SIG-M5 treated with dmso at 0.1 percent for 504 hours (cell line): ENCODE data around the gene TMIGD2.
"Not testable (repeated sequence)": the region's sequence is repeated elsewhere in the genome, so short reads cannot be mapped to it uniquely, and the experiment has no call there.

ENCODE experiments used
- DNase-seq: peaks from one replicate; lab custom pipeline; 2025; ENCODE audit not compliant: unreplicated experiment; lab: John Stamatoyannopoulos, UW

Gene TMIGD2

DNA sequence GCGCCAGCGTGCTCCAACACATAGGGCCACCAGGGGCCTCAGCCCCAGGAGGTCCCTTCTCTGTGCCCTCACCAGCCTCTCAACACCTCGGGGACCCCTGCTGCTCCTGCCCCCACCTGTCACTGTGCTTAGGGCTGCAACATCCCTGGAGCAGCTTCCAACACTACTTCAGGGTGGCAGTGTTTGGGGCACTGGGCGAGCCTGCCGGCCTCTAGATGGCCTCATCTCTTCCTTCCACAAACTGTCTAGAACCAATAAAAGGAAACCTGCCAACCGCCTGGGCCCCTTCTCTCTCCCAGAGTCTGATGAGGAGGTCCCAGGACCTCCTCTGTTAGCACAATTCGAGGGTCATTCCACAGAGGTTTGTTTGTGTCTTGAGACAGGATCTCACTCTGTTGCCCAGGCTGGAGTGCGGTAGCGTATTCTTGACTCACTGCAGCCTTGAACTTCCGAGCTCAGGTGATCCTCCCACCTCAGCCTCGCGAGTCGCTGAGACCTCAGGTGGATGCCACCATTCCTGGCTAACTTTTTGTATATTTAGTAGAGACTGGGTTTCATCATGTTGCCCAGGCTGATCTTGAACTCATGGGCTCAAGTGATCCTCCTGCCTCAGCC lies 33.3 kb downstream of the TMIGD2 start:
- no peak for DNase-seq

DNA sequence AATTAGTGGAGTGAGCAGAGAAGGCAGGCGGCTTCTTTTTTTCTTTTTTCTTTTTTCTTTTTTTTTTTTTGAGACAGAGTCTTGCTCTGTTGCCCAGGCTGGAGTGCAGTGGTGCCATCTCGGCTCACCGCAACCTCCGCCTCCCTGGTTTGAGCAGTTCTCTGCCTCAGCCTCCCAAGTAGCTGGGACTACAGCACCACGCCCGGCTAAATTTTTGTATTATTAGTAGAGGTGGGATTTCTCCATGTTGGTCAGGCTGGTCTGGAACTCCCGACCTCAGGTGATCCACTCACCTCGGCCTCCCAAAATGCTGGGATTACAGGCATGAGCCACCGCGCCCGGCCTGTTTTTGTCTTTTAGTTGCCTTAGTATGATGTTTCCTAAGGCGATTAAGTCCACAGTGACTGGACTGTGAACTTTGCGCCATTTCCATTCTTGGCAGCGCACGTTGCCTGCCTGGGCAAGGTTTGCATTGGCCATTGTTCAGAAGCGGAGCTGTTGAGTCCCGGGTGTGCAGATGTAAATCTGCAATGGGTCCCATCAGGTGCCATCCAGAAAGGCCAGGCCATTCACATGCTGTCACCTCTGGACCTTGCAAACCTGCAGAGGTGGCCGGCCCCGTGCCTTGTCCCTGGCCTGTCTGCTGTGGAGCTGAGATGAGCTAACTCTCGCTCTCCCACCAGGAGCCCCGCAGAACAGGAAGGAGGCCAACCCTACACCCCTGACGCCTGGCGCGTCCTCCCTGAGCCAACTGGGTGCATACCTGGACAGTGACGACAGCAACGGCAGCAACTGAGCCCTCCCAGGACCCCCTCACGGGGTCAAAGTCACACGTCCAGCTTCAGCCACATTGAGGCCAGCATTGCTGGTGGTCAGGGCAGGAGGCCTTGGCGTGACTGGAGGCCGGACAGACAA lies 34.0 kb downstream of the TMIGD2 start:
- DNase-seq = no peak

- DNase-seq = peak; percentile 50
Observed at GRCh38 chr19:4267101-4267900, 34.9 kb downstream of the TMIGD2 start.

DNA sequence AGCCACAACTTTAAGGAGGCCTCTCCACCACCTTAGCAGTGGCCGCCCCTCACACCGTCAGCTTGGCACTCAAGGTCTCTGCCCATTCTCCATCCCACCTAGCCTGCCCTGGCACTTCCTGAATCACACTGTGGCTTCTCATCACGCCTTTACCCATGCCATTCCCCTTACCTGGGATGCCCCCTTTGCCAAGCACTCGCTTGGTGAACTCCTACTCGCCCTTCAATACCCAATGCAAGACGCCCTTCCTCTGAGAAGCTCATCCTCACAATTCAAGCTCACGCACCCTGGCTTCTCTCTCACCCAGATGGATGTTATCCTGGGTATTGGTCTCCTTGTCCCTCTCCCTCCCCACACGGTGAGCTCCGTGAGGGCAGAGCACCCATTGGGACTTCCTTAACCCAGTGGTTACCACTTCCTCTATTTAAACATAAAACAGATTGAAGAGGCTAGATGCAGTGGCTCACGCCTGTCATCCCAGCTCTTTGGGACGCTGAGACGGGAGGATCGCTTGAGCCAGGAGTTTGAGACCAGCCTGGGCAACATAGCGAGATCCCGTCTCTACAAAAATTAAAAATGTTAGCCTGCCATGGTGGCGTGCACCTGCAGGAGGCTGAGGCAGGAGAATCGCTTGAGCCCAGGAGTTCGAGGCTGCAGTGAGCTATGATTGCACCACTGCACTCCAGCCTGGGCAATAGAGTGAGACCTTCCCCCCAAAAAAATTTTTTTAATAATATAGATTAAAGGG lies 35.8 kb downstream of the TMIGD2 start:
- no peak for DNase-seq

- DNase-seq = no peak
Observed at GRCh38 chr19:4264812-4265211, 37.4 kb downstream of the TMIGD2 start.

- no peak for DNase-seq
Observed at GRCh38 chr19:4260613-4261191, 41.5 kb downstream of the TMIGD2 start.

DNA sequence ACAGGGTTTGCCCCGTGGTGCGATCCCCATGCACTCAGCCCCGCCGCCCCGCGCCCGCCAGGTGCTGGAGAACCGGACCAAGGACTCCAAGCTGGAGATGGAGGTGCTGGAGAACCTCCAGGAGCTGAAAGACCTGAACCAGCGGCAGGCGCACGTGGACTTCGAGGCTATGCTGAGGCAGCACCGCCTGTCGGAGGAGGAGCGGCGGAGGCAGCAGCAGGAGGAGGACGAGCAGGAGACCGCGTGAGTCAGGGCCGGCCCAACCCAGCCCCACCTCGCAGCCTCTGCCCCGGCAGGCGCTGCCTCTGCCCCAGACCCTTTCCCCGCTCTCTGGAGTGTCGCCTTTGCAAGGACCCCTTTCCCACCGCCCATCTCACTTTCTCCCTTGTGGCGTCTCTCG lies 44.0 kb downstream of the TMIGD2 start:
- no peak for DNase-seq

- no peak for DNase-seq
Observed at GRCh38 chr19:4257025-4257424, 45.2 kb downstream of the TMIGD2 start.

GRCh38 chr19:4256563-4256962 lies 45.6 kb downstream of the TMIGD2 start:
- no peak for DNase-seq

DNA sequence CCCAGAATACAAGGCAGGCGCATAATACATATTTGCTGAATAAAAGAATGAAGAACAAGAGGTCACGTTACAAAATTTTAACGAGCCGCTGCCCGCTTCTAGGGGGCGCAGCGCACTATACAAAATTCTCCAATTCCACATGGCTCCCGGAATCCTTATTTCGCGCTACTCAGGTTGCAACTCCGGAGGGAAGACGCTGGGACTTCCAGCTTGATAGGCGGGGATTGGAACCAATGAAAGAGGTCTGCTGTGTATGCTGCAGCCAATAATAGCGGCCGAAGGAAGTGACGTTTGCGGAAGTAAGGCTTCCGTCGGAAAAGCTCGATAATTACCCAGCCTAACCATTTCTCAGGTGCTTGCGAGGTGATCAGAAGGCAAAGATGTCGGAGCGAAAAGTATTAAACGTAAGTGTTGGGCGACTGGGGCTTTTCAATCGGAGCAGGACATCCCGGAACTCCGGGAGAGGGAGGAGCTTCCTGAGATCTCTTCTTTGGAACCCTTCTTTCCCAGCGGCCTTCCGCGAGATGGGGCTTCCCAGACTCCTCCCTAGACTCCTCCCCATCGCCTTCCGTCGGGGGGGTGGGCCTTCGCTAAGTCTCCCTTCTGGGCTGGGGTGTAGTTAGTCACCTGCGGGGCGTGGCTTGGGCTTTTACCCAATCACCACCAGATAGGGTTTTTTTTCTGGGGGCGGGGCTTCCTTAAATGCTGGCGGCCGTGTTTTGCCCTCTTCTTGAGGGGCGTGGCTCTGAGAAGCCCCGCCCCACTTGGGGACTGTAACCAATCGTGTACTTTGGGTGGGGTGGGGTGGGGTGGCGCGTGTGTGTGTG lies 55.2 kb downstream of the TMIGD2 start, which contains the start of gene YJU2:
Gene YJU2, plus strand, starts transcription at position 314 of the 827 bp plus-strand sequence. Its CDS starts 67 bp downstream, at position 381.
- peak; percentile 99 for DNase-seq

DNA sequence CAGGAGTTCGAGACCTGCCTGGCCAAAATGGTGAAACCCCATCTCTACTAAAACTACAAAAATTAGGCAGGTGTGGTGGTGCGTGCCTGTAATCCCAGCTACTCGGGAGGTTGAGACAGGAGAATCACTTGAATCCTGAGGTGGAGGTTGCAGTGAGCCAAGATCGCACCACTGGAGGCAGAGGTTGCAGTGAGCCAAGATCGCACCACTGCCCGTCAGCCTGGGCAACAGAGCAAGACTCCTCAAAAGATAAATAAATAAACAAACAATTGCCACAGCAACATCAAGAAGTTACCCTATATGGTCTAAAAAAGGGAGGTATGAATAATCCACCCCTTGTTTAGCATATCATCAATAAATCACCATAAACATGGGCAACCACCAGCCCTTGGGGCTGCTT lies 56.3 kb downstream of the TMIGD2 start:
- DNase-seq = not testable (repeated sequence)
